GM12872 (cell line): ENCODE results near the gene KLHL18.

Source experiments
- TF ChIP-seq, protein P1 (sequence below): IDR thresholded peaks from 3 replicates; pipeline ENCODE4 v1.5.1; 2011; ENCODE audit warnings: low read depth, mild to moderate bottlenecking, low read length, moderate library complexity; ENCODE audit not compliant: insufficient read depth

Gene KLHL18

DNA sequence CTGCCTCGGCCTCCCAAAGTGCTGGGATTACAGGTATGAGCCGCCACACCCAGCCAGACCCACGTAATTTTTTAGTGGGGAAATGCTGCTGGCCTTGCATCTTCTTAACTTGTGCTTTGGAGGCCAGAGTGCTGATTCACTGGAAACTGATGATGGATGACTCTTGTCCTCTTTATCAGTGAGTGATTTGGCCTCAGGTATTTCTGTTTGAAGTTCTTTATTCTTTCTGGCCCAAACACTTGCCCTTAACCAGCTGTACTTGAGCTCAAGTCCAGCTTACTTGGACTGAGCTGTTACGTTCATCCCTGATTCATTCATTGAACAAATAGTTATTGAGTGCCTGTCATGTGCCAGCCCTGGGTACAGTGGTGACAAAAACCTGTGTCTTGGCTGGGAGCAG, 102.3 kb downstream of the KLHL18 start:
- TF ChIP-seq, protein P1, sequence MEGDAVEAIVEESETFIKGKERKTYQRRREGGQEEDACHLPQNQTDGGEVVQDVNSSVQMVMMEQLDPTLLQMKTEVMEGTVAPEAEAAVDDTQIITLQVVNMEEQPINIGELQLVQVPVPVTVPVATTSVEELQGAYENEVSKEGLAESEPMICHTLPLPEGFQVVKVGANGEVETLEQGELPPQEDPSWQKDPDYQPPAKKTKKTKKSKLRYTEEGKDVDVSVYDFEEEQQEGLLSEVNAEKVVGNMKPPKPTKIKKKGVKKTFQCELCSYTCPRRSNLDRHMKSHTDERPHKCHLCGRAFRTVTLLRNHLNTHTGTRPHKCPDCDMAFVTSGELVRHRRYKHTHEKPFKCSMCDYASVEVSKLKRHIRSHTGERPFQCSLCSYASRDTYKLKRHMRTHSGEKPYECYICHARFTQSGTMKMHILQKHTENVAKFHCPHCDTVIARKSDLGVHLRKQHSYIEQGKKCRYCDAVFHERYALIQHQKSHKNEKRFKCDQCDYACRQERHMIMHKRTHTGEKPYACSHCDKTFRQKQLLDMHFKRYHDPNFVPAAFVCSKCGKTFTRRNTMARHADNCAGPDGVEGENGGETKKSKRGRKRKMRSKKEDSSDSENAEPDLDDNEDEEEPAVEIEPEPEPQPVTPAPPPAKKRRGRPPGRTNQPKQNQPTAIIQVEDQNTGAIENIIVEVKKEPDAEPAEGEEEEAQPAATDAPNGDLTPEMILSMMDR, result no peak

DNA sequence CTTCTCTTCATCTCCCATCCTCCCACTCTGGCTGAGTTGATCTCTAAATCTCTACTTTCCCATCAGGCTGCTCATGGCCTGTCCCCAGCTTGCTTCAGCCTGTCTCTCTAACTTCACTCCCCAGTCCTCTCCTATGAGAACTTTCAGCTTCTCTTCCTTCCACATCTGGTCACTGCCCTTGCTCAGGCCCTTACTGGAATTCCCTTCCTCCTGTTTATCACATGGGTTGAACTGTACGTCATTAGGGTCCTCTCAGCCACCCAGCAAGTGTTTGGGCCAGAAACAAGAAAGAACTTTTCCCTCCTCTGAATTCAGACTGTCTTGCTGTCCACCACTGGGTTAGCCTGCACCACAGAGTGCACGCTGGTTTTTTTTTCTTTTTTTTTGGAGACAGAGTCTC, 103.1 kb downstream of the KLHL18 start:
- TF ChIP-seq, protein P1, result no peak

DNA sequence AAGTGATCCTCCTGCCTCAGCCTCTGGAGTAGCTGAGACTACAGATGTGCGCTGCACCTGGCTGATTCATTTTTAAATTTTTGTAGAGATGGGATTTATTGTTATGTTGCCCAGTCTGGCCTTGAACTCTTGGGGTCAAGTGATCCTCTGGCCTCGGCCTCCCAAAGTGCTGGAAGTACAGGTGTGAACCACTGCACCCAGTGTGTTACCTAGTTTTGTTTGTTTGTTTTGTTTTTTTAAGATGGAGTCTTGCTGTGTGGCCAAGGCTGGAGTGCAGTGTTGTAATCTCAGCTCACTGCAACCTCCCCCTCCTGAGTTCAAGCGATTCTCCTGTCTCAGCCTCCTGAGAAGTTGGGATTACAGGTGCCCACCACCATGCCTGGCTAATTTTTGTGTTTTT, 110.2 kb downstream of the KLHL18 start:
- TF ChIP-seq, protein P1, result no peak

DNA sequence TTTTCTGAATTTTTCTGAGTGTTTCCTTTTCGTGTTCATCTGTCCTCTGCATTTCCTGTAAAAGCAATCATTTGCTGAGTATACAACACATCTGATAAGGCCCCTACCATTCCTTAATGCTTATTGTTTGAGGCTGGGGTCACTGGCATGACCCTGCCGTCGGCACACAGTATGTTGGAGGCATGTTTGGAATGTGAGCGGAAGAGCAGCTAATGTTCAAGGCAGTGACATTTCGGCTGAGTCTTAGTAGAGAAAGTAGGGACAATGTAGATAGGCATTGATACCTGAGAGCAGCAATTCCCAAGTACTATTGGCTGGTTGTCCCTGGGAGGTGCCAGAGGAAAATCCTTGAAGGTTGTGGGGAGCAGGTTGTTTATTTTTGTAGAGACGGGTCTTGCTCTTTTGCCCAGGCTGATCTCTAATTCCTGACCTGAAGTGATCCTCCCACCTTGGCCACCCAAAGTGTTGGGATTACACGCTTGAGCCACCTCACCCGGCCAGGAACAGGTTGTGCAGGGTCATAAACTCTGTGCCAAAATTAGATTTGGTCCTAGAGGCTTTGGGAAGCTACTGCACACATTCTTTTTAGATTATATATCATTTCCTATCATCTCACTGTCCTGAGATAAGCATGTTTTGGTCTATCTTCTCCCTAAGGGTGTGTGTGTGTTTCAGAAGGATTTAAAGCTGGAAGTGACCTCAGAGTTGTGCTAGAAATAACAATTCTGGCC, 111.6 kb downstream of the KLHL18 start:
- TF ChIP-seq, protein P1, result no peak

DNA sequence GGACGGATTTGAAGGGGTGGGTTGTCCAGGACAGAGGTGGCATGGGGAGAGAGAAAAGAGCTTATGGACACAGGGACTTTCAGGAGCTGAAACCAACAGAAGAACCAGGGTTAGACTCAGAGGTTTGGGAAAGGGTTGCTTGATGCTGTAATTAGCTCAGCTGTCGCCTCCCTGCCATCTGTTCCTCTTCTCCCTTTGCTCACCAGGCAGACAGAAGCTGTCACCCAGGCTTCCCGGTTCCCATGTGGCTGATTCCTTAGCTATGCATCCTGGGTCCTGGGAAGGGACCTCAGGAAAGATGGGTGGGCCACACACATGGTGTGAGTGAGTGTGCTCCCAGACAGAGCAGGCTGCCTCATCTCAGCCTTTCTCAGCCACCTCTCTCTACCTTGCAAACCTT, 112.1 kb downstream of the KLHL18 start:
- TF ChIP-seq, protein P1, result no peak
